HG03565 (cell line): ENCODE data around the gene ENG.

Source experiments
- ATAC-seq: cut with Tn5 transposase; IDR thresholded peaks from one replicate; pipeline ENCODE4 v1.9.1; 2021; ENCODE audit warnings: mild to moderate bottlenecking, moderate library complexity; ENCODE audit not compliant: unreplicated experiment

The ENG gene

DNA sequence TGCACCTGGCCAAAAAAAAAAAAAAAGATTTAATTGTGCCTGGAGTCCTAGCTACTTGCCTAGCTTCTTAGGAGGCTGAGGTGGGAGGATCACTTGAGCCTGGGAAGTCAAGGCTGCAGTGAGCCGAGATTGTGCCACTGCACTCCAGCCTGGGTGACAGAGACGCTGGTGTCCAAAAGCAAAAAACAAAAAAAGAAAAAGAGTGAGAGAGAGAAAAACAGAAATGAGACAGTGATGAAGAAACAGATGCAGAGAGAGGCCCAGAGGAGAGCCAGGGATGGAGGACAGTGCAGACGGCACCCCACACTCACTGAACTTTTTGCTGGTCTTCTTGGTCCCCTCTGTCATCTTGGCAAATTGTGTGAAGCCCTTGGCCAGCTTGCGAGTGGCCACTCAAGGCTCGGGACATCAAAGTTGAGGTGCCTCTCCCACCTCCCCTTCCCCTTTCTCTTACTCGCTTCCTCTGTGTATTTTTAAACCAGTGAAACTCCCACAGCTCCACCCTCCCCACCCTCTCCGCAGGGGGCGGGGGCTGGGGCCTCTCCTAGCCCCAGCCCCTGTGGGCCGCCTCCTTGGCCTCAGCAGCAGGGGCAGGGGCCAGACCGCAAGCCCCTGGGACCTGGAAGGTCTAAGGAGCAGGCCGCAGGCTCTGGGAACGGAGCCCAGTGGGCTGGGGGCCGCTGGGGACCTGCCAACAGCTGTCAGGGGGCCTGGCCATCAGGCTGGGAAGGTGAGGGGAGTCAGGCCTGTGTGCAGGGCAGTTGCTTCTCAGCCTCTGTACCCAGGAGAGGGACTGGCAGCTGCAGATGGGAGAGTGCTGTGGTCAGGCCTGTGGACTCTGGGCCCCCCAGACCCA, 76.0 kb downstream of the ENG start, which contains the start of gene SH2D3C:
TSS of gene SH2D3C (minus strand) at position 387 of the 856 bp plus-strand sequence. CDS start at position 348, 39 bp downstream.
- no peak for ATAC-seq

- no peak for ATAC-seq
Measured at GRCh38 chr9:127777368-127777980, 77.0 kb downstream of the ENG start.

DNA sequence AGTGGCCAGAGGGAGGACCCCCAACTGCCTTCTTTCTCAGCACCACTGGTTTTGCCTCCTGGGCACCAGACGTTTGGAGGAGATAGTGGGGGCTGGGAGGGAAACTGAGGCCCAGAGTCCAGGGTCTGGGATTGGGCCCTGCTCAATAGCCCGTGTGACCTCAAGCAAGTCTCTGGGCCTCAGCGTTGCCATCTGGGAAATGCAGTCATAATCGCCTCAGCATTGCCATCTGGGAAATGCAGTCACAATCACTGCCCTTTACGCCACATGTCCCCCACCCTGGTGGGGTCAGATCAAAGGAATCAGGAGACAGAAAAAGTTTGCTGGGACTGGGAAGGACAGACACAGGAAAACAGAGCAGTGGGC, 77.6 kb downstream of the ENG start:
- no peak for ATAC-seq

GRCh38 chr9:127776195-127776923, 78.1 kb downstream of the ENG start:
- no peak for ATAC-seq

- ATAC-seq: no peak
Measured at GRCh38 chr9:127773981-127774380, 80.5 kb downstream of the ENG start.

- ATAC-seq: no peak
Measured at GRCh38 chr9:127773272-127773671, 81.2 kb downstream of the ENG start.

GRCh38 chr9:127772603-127773002, 81.9 kb downstream of the ENG start:
- ATAC-seq: no peak

DNA sequence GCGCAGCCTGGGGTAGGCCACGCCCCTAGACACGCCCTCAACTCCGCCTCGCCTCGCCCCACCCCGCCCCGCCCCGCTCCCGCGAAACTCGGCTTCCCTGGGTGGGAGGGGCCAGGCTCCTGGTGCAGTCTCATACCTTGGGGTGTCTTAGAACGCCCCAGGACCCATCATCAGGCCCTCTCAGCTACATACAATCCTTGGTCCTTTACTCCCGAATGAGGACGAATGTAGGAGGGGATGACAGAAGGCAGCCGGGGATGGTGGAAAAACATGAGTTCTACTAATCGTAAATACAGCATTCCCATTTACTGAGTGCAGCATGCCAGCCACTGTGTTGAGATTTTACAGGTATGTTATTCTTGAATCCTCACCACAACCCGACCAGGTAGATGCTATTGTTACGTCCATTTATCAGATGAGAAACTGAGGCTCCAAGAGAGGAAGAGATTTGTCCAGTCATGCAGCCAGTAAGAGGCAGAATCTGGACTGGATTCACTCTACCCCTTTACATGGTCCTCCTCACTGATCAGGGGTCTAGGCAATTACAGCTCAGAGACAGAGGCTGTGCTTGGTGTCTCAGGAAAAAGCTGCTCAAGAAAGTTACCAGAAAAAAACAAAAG, 82.8 kb downstream of the ENG start:
- no peak for ATAC-seq

DNA sequence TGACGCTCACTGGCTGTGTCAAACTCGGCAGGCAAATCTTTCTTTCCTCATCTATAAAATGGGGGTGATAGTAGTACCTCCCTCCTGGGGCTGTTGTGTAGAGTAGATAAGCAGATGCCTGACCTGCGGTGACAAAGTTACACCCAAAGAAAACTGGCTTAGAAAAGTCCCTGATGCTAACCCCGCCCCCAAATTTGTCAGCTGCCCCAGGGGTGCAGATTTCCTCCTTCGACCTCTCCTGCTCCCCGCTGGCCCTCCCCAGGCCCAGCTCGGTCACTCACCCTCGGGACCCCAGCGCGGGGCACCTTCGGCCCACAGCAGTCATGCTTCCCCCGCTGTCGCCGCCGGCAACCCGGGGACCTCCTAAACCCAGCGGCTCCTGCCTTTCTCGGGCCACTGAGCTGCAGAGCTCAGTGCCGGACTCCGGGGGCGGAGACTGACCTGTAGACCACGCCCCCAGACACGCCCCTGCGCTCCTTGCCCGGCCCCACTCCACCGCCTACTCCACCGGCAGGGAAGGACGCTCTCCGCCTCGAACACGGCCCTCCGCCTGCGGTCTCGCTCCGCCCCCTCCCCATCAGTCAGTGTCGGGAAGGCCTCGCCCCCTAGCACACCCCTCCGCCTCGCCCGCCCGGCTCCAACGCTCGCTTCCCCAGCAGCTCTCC, 83.4 kb downstream of the ENG start:
- ATAC-seq: peak; percentile 66

- ATAC-seq: no peak
Measured at GRCh38 chr9:127770583-127770904, 83.9 kb downstream of the ENG start.

DNA sequence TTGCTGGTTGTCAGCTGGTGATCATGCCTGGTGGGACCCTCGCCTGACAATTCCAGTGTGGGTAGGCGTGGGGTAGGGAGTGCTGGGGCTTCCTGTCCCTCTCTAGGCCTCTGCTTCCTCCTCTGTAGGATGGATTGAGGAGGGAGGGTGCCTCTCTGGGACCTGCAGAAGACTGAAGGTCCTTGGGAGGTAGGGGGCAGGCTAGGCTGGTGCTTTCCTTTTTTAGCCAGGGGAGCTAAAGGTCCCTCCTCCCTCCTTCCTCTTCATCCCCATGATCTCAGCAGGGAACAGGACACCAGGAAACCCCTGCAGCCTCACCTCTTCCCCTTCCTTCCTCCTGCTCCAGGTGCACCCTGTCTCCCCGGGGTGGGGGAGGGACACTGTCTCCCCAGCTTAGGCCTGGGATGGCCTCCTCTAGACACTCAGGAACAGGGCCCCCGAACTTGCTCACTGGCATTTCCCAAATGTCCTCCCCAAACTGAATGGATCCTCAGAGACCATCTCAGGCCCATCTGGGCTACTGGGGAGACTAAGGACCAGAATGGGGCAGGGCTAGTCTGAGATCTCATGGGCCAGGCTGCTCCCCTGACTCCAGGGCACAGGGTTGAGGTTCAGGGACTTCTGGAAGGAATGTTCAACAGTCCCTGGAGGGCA, 84.4 kb downstream of the ENG start:
- no peak for ATAC-seq

- ATAC-seq: no peak
Measured at GRCh38 chr9:127769101-127769500, 85.4 kb downstream of the ENG start.

GRCh38 chr9:127768698-127769097, 85.8 kb downstream of the ENG start:
- no peak for ATAC-seq

DNA sequence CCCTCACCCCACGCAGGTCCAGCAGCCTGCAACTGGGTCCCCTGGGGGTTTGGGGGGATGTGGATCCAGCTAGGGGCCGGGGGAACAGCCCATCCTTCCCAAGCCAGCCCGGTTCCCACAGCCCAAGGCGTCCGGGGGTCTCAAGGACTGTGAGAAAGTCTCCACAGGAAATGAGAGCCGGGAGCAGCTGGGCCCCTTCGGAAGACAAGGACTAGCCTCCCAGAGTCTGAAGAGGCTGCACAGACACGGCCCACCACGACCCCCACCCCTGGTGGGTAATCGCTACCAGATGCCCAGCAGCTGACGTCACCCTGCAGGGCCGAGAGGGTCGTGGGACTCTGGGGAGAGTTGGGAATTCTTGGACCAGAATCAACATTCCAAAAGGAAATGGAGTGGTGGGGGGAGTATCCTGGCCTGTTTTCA, 86.5 kb downstream of the ENG start:
- no peak for ATAC-seq

DNA sequence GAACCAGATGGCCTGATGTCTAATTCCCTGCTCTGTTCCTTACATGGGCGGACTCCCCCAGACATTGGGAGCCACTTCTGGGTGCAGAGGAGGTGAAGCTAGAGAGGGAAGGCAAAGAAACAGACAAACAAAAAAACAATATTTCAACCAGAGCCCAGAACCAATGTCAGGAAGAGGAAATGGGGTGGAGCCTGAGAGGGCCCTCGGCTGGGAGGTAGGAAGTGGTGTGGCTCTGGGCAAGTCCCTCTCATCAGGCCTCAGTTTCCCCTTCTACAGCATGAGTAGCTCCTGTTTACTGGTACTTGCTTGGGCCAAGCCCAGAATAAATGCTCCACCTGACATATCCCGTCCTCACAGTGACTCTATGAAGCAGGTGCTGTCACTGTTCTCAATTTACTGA, 87.0 kb downstream of the ENG start:
- no peak for ATAC-seq

- ATAC-seq: no peak
Measured at GRCh38 chr9:127765418-127765817, 89.0 kb downstream of the ENG start.
